Natural killer cell (primary cell): ENCODE results near the gene CPNE6. TPM values are rescaled to one million over a fixed set of nuclear protein-coding genes. Genes with fewer than 3 reads are reported as not detected.

ENCODE experiments used
- ATAC-seq, 3 donors: fragments of 150-1000 bp in 2 of 3; fragments of 200-7000 bp in 1 of 3; cut with Tn5 transposase; 1 replicate in 1 of 3; 2 replicates in 2 of 3; pipeline ENCODE4 v1.10.0; 2021; ENCODE audit warnings: mild to moderate bottlenecking in 2 of 3, moderate library complexity in 2 of 3
- DNase-seq, 2 donors: peaks; one replicate each; pipeline versions ENCODE4 v3.0.0 to v3.0.0-alpha.2; 2013 to 2021; ENCODE audit warnings: mixed read lengths in 1 of 2
- H3K27ac ChIP-seq: one replicate; pipeline ENCODE4 v1.5.1; 2013; ENCODE audit warnings: mild to moderate bottlenecking, low read length
- H3K27me3 ChIP-seq: one replicate; pipeline ENCODE4 v1.6.1; 2013; ENCODE audit warnings: low read length; ENCODE audit not compliant: control insufficient read depth, insufficient read depth
- H3K36me3 ChIP-seq: one replicate; pipeline ENCODE4 v1.6.1; 2013; ENCODE audit warnings: low read length; ENCODE audit not compliant: control insufficient read depth, insufficient read depth
- H3K4me1 ChIP-seq: one replicate; pipeline ENCODE4 v1.6.1; 2013; ENCODE audit warnings: low read length; ENCODE audit not compliant: control insufficient read depth, insufficient read depth
- H3K4me3 ChIP-seq: one replicate; pipeline ENCODE4 v1.5.1; 2013; ENCODE audit warnings: low read length
- H3K9me3 ChIP-seq: one replicate; pipeline ENCODE4 v1.6.1; 2013; ENCODE audit warnings: low read length; ENCODE audit not compliant: control insufficient read depth, insufficient read depth
- H3K27ac Mint-ChIP-seq, 2 donors: one replicate each; pipeline ENCODE4 v1.8.0; 2022; ENCODE audit warnings: mild to moderate bottlenecking in 2 of 2, mixed read lengths in 2 of 2, moderate library complexity in 1 of 2
- H3K27me3 Mint-ChIP-seq, 2 donors: one replicate each; pipeline ENCODE4 v1.8.0; 2022; ENCODE audit warnings: low read depth in 2 of 2, mixed read lengths in 2 of 2
- H3K36me3 Mint-ChIP-seq: one replicate; pipeline ENCODE4 v1.8.0; 2022; ENCODE audit warnings: mixed read lengths
- H3K4me1 Mint-ChIP-seq, 2 donors: one replicate each; pipeline ENCODE4 v1.8.0; 2022; ENCODE audit warnings: mixed read lengths in 2 of 2
- H3K4me3 Mint-ChIP-seq: one replicate; pipeline ENCODE4 v1.8.0; 2022; ENCODE audit warnings: mild to moderate bottlenecking, moderate library complexity, mixed read lengths
- H3K9me3 Mint-ChIP-seq, 2 donors: one replicate each; pipeline ENCODE4 v1.8.0; 2022; ENCODE audit warnings: mixed read lengths in 2 of 2
- WGBS: methylation state at CpG from one replicate; pipeline ENCODE4 v1.1.7; 2013; ENCODE audit warnings: missing lambda C conversion rate; ENCODE audit not compliant: insufficient coverage; 5-methylcytosine and 5-hydroxymethylcytosine counted together
- intact Hi-C: fragments of 100-400 bp; cut with micrococcal nuclease; formaldehyde crosslinking; loops from one replicate; pipeline ENCODE4 v1.14.2; 2022
- total RNA-seq, 4 donors: library from RNA; stranded (reverse); fragments of 120-200 nt in 1 of 4; gene quantifications; one replicate each; pipeline versions ENCODE4 v1.2.3 to v1.2.4, GENCODE V29; 2013 to 2022
- TF ChIP-seq, protein P1 (sequence below): fragments of 200-600 bp; IDR thresholded peaks from one replicate; pipeline ENCODE4 v1.8.0; 2022; ENCODE audit warnings: antibody characterized with exemption

CPNE6 gene
- total RNA-seq, 3 donors from 2014 or later (not counting 1 experiment from before 2014, with no cell fraction given): not detected

DNA sequence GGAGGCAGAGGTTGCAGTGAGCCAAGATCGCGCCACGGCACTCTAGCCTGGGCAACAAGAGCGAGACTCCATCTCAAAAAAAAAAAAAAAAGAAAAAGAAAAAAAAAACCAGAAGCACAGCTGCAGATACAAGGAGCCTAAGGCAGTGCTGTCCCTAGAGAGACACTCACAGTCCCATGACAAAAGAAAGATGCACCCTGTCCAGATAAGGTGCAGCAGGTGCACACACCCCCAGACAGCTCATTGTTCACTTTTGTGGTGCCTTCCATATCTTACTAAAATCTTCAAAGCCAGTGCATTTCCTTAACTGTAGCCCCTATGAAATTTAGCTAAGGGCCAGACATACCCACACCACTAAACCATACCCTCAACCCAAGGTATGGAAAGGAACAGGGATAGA, 51.1 kb downstream of the CPNE6 start:
- no peaks in the 10 kb centered on the region for H3K27me3 Mint-ChIP-seq
- TF ChIP-seq, protein P1, sequence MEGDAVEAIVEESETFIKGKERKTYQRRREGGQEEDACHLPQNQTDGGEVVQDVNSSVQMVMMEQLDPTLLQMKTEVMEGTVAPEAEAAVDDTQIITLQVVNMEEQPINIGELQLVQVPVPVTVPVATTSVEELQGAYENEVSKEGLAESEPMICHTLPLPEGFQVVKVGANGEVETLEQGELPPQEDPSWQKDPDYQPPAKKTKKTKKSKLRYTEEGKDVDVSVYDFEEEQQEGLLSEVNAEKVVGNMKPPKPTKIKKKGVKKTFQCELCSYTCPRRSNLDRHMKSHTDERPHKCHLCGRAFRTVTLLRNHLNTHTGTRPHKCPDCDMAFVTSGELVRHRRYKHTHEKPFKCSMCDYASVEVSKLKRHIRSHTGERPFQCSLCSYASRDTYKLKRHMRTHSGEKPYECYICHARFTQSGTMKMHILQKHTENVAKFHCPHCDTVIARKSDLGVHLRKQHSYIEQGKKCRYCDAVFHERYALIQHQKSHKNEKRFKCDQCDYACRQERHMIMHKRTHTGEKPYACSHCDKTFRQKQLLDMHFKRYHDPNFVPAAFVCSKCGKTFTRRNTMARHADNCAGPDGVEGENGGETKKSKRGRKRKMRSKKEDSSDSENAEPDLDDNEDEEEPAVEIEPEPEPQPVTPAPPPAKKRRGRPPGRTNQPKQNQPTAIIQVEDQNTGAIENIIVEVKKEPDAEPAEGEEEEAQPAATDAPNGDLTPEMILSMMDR: no peak
- H3K4me3 Mint-ChIP-seq: no peak overlapping the region
- Histone ChIP-seq H3K4me1 (no peaks in the 10 kb centered on the region), H3K27me3 (no peaks in the 10 kb centered on the region), H3K36me3 (peaks cover 51% of the 10 kb centered on the region), H3K4me3 (no peak overlapping the region), H3K9me3 (no peaks in the 10 kb centered on the region), H3K27ac (no peak overlapping the region)
- WGBS: 77% methylated on average over 4 of the region's 4 CpGs
- H3K9me3 Mint-ChIP-seq: no peaks in the 10 kb centered on the region
- ATAC-seq (no peak), DNase-seq (no peak)
- H3K27ac Mint-ChIP-seq: no peak overlapping the region
- H3K4me1 Mint-ChIP-seq: no peaks in the 10 kb centered on the region
- H3K36me3 Mint-ChIP-seq: peaks cover 6% of the 10 kb centered on the region
- intact Hi-C loops: no loop called here

DNA sequence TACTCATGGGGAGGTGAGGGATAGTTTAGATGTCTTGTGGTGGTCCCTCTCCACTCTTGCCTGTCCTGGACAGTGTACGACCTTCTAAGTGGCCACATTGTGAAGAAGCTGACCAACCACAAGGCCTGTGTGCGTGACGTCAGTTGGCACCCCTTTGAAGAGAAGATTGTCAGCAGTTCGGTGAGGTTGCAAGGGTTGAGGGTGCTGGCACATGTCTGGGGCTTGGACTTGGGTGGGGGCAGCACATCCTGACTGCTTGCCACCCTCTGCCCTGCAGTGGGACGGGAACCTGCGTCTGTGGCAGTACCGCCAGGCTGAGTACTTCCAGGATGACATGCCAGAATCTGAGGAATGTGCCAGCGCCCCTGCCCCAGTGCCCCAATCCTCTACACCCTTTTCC, 51.5 kb downstream of the CPNE6 start:
- Histone ChIP-seq H3K27ac (no peak overlapping the region), H3K9me3 (no peaks in the 10 kb centered on the region), H3K27me3 (no peaks in the 10 kb centered on the region), H3K4me3 (no peak overlapping the region), H3K36me3 (peaks cover 46% of the 10 kb centered on the region), H3K4me1 (no peaks in the 10 kb centered on the region)
- DNase-seq: no peak
- Mint-ChIP-seq H3K36me3 (peaks cover 6% of the 10 kb centered on the region), H3K9me3 (no peaks in the 10 kb centered on the region), H3K27ac (no peak overlapping the region), H3K4me3 (no peak overlapping the region), H3K4me1 (no peaks in the 10 kb centered on the region), H3K27me3 (no peaks in the 10 kb centered on the region)
- no peak for ATAC-seq
- 92% methylated on average over 8 of the region's 8 CpGs for WGBS
- intact Hi-C loops: no loop called here
- TF ChIP-seq, protein P1: no peak

DNA sequence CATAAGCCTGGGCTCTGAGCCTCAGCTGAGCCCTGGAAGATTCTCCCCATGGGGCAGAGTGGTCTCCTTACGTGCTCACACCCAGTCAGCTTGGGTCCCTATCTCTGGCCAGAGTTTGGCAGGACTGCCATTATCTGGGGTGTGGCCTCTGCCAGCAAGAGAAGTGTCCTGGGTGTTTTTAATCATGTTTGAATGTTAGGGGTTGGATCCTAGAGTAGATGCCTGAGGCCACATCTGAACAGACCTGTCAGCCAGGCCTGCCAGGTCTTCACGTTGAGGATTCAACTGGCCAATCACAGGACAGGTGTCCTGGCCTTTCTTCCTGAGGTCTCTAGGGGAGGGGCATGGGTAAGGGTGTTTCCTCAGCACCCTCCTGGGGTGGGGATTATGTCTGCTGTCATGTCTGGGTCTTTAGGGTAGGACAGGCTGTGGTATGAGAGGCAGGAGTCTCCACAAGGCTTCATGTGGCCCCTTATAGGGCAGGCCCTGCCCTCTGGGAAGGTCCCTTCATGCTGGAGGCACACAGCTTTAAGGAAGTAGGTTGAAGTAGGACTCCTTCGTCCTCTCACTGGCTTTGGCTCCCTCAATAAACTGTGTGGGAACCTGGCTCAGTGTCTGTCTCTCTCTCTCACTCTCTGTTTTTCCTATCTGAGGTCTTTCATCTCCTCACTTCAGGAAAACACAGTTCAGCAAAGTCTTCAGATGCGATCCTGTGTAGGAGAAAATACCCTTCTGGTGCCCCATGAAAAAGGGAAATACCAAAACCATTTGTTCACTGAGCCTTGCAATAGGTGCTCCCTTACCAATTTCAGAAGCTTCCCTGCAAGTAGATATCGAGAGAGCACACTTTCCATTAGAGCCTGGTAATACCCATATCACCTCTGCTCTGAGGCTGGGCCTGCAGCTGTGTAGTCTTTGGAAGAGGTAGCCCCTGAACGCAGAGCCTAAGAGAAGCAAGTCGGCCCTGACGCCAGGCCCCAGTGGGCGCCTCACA, 52.4 kb downstream of the CPNE6 start:
- Mint-ChIP-seq H3K9me3 (no peaks in the 10 kb centered on the region), H3K27ac (peak overlapping the region; percentile 33 to 38), H3K36me3 (peaks cover 5% of the 10 kb centered on the region), H3K27me3 (no peaks in the 10 kb centered on the region), H3K4me3 (no peak overlapping the region), H3K4me1 (no peaks in the 10 kb centered on the region)
- no peak overlapping the region for H3K27ac ChIP-seq
- TF ChIP-seq, protein P1: no peak
- 86% methylated on average over 9 of the region's 9 CpGs for WGBS
- H3K9me3 ChIP-seq: no peaks in the 10 kb centered on the region
- no peak overlapping the region for H3K4me3 ChIP-seq
- peaks cover 38% of the 10 kb centered on the region for H3K36me3 ChIP-seq
- intact Hi-C loops: no loop called here
- no peaks in the 10 kb centered on the region for H3K4me1 ChIP-seq
- no peaks in the 10 kb centered on the region for H3K27me3 ChIP-seq
- peak in 1 of 3 donors; percentile 35 for ATAC-seq
- no peak for DNase-seq
